HG02885 (cell line): Measurements from ENCODE around the gene L3HYPDH.

Source experiments
- ATAC-seq: cut with Tn5 transposase; IDR thresholded peaks from one replicate; pipeline ENCODE4 v1.9.1; 2021; ENCODE audit warnings: mild to moderate bottlenecking; ENCODE audit not compliant: unreplicated experiment, poor library complexity

The L3HYPDH gene

GRCh38 chr14:59483819-59484638 lies at the start of gene L3HYPDH, which contains the start of gene JKAMP:
Gene L3HYPDH (minus strand): TSS chr14:59484408. CDS start chr14:59484316, 92 bp downstream.
Gene JKAMP (plus strand): TSS chr14:59484517. CDS start chr14:59484590, 73 bp downstream.
- ATAC-seq: peak; percentile 89

- no peak for ATAC-seq
Observed at GRCh38 chr14:59532419-59532818, 48.2 kb upstream of the L3HYPDH start.

- no peak for ATAC-seq
Observed at GRCh38 chr14:59530349-59530748, 46.1 kb upstream of the L3HYPDH start.

GRCh38 chr14:59529189-59529588 lies 45.0 kb upstream of the L3HYPDH start:
- ATAC-seq: no peak

- ATAC-seq: no peak
Observed at GRCh38 chr14:59520224-59520623, 36.0 kb upstream of the L3HYPDH start.

- ATAC-seq: peak; percentile 56
Observed at GRCh38 chr14:59511916-59512575, 27.8 kb upstream of the L3HYPDH start.

- no peak for ATAC-seq
Observed at GRCh38 chr14:59510966-59511365, 26.8 kb upstream of the L3HYPDH start.

GRCh38 chr14:59510001-59510400 lies 25.8 kb upstream of the L3HYPDH start:
- no peak for ATAC-seq

GRCh38 chr14:59509101-59509500 lies 24.9 kb upstream of the L3HYPDH start:
- ATAC-seq: no peak

GRCh38 chr14:59507752-59508103 lies 23.5 kb upstream of the L3HYPDH start:
- no peak for ATAC-seq

- ATAC-seq: peak; percentile 91
Observed at GRCh38 chr14:59507063-59507751, 23.0 kb upstream of the L3HYPDH start.

- no peak for ATAC-seq
Observed at GRCh38 chr14:59503256-59503655, 19.0 kb upstream of the L3HYPDH start.

GRCh38 chr14:59500732-59501131 lies 16.5 kb upstream of the L3HYPDH start:
- ATAC-seq: no peak

- ATAC-seq: no peak
Observed at GRCh38 chr14:59492384-59492783, 8.2 kb upstream of the L3HYPDH start.

- ATAC-seq: no peak
Observed at GRCh38 chr14:59490756-59491155, 6.5 kb upstream of the L3HYPDH start.

- peak; percentile 52 for ATAC-seq
Observed at GRCh38 chr14:59484639-59485175, 499 bp upstream of the L3HYPDH start.

GRCh38 chr14:59483363-59483762 lies 845 bp downstream of the L3HYPDH start:
- ATAC-seq: no peak

- no peak for ATAC-seq
Observed at GRCh38 chr14:59482541-59483331, 1.5 kb downstream of the L3HYPDH start.

GRCh38 chr14:59481871-59482540 lies 2.2 kb downstream of the L3HYPDH start:
- no peak for ATAC-seq
